HG02610 (cell line): ENCODE results near the gene PEAR1.
"Not testable (repeated sequence)": the region's sequence is repeated elsewhere in the genome, so short reads cannot be mapped to it uniquely, and the experiment has no call there.

ENCODE experiments used
- ATAC-seq: cut with Tn5 transposase; IDR thresholded peaks from one replicate; pipeline ENCODE4 v1.9.1; 2021; ENCODE audit warnings: mild to moderate bottlenecking, moderate library complexity; ENCODE audit not compliant: unreplicated experiment

The PEAR1 gene

DNA sequence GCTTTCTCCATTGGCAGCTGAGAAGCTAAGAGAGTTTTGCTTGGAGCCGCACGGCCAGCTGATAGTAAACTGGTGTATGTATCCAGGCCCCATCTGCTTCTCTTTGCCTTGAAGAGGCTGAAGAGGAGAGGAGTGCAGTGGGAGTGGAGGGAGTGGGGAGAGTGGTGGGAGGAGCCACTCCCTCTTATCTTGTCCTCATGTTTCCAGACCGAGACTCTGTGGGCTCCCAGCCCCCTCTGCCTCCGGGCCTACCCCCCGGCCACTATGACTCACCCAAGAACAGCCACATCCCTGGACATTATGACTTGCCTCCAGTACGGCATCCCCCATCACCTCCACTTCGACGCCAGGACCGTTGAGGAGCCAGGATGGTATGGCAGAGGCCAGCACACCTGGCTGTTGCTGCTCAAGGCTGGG lies 20.9 kb downstream of the PEAR1 start:
- ATAC-seq = no peak

DNA sequence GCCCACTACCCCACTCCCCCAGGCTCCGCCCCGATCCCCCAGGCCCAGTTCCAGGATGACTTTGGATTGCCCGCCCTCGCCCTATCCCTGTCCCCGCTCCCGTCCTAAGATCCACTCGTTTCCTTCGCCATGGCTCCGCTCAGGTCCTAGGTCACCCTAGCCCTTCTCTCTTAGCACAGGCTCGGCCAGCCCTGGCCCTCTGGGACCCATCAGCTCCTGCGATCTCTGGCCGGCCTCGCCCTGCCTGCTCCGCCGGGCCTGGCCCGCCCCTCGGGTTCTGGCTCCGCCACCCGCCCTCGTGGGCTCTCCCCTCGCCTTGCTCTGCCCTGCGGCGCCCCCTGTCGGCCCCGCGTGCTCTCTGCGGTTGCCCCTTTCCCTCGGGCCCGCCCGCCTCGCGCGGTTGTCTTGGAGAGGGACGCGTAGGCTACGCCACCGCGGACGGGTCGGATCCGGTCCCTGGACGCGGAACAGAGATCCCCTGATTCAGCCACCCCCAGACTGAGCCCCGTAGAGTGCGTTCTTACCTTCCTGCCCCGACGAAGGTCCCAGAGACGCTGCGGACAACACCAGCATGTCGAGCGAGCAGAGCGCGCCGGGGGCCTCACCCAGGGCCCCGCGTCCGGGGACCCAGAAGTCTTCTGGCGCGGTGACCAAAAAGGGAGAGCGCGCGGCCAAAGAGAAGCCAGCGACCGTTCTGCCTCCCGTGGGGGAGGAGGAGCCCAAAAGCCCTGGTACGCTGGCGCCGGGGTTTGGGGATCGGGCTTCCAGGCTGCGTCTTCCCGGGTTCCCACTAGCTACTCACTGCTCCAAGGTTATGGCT lies 26.9 kb downstream of the PEAR1 start, which contains the start of gene LRRC71:
Gene LRRC71, plus strand, starts transcription at position 400 of the 820 bp plus-strand sequence. Its CDS starts 172 bp downstream, at position 572.
- no peak for ATAC-seq

DNA sequence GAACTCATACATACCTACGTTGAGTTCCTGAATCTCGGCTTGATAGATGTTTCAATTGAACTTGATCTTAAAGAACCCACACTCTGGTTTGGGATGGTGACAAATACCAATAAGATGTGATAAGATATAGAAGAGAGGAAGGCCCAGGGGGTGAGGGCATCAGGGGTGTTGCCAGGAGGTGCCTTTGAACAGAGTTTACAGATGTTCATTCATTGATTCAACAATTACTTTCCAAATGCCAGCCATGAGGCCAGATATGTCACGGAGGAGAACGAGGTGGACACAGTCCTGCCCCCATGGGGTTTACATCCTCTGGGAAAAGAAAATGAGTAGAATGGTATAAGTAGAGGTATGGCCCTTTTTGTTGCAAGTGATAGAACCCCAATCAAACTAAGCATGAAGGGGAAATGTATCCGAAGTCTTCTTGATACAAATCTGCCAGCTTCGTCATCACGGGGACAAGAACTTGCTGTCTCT lies 27.6 kb downstream of the PEAR1 start:
- no peak for ATAC-seq

DNA sequence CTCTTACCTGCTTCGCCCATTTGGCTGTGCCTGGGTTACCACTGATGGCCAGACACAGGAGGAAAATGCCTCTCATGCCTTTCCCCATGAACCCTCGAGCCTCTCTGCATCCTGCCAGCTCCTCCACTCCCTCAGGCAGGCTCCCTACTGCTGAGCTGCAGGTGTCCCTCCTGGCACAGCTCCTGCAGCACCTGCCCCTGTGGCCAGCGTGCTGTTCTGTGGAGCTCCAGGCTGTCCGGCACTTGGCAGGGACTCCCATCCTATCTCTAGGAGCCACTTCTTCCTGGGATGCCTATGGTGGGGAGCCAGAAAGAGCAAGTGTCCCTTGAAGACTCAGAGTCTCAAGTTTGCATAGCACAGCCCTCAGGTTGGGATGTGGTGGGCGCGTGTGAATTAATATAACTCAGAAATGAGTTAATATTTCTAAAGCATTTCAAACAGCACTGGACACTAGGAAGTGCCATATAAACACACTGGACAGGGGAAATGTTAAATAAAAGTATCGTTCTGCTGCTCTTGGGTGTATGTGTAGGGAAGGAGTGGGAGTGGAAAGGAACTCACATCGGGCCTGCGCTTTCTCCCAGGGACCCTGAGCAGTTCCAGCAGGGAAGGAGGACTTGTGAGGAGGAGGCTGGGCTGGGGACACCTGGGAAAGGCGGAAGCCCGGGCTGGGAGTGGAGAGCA lies 29.6 kb downstream of the PEAR1 start:
- no peak for ATAC-seq

DNA sequence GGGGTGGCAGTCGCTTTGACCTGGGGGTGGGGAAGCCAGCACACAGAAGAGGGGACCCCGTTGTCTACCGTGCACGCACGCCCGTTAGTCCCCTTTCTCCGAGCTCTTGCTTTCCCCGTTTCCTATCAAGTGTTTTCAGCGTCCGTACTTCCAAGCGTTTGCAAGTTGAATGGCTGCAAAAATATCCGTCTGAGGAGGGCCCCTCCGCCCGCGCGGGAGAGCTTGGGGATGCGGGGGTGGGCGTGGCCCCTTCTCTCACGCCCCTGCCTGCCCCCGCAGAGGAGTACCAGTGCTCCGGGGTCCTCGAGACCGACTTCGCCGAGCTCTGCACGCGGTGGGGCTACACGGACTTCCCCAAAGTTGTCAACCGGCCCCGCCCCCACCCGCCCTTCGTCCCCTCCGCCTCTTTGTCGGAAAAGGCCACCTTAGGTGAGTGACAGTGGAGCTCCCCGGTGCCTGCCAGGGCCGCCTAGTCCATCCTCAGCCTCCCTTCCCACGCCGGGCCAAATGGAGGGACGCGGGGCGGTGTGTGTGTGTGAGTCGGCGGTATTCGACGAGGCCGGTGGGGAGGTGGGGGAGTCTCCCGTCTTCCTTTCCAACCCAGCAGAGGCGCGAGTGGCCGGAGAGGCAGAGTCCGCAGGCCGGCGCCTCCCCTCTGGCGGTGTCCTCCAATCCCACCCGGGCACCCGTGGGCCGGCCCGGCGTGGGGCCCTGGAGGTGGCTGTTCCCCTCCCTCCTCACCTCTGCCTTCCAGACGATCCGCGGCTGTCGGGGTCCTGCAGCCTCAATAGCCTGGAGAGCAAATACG lies 30.4 kb downstream of the PEAR1 start:
- no peak for ATAC-seq

DNA sequence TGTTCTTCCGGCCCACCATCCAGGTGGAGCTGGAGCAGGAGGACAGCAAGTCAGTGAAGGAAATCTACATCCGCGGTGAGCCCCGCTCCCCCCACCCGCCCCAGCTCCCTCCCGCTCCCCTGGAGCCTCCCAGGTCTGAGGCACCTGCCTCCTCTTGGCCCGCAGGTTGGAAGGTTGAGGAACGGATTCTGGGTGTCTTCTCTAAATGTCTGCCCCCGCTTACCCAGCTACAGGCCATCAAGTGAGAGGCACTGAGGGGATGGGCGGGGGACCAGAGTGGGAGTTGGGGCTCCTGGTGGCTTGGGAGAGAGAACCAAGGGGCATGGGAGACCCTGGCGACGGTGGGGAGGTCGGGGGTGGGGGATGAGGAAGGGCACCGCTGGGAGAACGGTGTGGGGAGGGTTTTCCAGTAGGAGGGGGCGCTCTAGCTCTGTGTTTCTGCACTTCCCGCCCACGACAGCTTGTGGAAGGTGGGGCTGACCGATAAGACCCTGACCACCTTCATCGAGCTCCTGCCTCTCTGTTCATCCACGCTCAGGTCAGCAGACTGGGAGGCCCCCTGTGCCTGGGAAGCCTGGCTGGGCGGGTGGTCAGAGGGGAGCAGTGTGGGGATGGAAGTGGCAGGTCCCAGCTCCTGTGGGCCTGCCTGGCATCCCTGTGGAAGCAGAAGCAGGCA lies 31.1 kb downstream of the PEAR1 start:
- ATAC-seq = no peak

DNA sequence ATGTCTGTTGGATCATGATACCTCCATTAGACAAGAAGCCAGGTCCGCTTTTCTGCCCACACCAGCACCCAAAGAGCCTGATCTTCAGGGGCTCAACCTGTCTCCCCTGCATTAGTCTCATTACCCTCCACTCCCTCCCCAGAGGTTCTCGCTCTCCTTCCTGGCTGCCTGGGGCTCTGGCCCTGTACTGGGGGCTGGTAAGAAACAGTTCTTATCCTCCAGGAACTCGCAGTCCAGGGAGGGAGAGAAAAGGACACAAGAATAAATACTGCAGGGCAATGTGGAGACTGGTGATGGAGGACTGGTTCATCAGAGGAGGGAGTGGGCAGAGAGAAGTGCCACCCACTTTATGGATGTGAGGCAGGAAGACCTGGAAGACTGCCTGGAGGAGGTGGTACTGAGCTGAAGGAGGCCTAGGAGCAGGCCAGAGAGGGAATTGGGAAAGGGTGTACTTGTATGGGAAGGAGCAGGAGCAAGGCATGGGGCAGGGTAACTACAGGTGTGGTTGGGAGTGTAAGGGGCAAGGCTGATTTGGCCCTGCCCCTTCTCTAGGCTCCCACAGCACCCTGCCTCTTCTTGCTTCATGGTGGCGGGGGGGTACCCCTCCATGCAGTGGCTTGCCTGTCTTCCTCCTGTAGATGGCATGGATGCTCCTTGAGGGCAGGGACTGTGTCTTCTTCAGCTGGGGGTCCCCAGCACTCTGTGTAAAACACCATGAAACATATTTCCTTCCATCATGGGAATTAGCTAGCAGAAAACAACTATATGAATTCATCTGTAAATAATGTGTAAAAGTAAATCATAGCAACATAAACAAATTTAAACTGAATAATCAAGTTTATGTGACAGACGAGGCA lies 31.9 kb downstream of the PEAR1 start:
- no peak for ATAC-seq

DNA sequence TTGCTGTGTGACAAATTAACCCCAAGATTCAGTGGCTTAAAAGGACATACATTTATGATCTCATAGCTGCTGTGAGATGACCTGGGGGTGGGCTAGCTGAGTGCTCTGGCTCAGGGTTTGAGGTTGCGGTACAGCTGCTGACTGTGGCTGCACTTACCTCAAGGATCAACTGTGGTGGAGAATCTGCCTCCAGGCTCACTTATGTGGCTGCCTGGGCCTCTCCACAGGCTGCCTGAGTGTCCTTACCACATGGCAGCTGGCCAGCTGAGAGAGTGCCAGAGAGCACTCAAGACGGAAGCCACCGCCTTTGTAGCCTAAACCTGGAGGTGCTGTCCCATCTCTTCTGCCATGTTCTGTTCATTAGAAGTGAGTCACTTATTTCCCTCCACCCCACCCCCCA lies 32.7 kb downstream of the PEAR1 start:
- ATAC-seq = no peak

DNA sequence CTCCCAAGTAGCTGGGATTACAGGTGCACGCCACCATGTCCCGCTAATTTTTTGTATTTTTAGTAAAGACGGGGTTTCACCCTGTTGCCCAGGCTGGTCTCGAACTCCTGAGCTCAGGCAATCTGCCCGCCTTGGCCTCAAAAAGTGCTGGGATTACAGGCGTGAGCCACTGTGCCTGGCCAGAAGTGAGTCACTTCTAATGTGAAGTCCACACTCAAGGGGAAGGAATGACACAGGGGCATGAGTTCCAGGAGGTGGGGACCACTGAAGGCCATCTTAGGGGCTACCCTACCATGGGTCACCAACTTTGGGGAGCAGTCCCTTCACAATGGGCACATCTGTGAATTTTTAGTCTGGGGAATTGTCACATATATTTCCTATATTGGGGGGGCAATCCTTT lies 33.2 kb downstream of the PEAR1 start:
- not testable (repeated sequence) for ATAC-seq

DNA sequence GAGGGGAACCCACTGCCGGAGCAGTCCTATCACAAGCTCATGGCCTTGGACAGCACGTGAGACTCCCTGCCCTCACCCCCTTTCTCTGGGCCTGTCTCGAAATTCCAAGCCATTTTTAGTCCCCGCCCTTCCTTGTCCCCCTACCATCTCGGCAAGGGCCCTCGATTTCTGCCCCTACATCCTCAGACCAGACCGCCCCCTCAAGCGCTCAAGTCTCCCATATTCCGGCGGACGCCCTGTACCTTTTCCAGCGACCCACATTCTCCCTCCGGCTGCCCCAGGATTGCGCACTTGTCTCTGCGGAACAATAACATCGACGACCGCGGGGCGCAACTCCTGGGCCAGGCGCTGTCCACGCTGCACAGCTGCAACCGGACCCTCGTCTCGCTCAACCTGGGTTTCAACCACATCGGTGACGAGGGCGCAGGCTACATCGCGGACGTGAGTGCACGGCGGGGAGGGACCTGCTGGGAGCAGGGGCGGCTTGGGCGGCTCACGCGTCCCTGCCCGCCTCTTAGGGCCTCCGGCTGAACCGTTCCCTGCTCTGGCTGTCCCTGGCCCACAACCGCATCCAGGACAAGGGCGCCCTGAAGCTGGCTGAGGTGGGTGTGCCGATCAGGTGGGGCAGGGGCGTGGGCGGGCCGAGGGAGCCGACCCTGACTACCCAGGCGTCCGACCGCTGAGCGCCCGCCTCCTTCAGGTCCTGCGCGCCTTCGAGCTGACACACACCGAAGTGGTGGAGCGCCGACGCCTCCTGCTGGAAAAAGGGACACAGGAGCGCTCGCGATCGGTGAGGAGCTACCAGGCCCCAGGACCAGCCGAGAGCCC lies 33.9 kb downstream of the PEAR1 start:
- no peak for ATAC-seq

DNA sequence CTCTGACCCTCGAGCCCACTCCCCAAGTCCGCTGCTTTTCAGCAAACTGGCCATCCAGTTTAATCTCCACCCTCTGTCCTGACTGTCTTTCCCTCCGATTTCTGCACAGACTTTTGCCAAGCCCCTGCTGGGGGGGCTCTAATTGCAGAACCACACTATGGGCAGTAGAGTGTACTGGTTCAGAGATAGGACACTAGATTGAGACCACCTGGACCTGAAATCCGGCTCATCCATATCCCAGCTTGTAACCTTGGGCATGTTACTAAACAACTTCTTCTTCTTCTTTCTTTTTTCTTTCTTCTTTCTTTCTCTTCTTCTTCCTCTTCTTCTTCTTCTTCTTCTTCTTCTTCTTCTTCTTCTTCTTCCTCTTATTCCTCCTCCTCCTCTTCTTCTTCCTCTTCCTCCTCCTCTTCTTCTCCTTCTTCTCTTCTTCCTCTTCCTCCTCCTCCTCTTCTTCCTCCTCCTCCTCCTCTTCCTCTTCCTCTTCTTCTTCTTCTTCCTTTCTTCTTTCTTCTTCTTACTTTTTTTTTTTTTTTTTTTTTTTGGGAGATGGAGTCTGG lies 34.6 kb downstream of the PEAR1 start:
- ATAC-seq = no peak

DNA sequence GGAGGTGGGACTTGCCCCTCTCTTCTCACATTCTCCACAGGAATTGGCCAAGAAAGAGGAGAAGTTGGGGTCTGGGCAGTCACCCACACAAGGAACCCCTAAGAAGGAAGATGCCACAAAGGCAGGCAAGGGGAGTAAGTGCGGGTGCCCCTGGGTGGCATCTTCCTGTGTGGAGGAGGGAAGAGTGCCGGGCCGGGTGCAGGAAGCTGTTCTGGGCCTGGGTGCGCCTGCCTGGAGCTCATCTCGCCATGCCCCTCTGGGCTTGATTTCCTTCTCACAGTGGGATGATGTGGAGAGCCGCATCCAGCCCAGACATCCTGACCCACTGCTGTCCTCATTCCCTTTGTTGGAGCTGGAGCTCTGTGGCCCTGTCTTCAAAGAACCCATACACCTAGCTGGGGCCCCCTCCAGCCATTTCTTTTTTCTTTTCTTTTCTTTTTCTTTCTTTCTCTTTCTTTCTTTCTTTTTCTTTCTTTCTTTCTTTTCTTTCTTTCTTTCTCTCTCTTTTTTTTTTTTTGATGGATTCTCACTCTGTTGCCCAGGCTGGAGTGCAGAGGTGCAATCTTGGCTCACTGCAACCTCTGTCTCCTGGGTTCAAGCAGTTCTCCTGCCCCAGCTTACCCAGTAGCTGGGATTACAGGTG lies 36.2 kb downstream of the PEAR1 start:
- ATAC-seq = no peak

DNA sequence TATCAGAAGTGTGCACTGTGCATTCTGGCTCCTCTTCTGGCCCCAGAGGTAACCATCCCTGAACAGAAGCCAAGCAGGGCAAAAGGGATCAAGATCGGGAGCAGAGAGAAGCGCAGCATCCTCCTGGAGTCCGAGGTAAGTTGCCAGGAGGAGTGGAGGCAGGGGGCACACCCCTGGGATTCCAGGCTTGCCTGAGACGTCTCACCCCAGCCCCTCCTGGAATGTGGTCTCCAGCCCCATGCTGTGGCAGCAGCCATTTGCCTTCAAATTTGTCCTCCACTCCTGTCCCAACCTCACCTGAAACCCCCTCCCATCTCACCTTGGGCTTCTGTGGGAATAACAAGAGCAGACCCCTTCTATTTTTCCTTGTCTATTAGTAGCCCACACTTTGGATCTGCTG lies 37.0 kb downstream of the PEAR1 start:
- ATAC-seq = no peak

DNA sequence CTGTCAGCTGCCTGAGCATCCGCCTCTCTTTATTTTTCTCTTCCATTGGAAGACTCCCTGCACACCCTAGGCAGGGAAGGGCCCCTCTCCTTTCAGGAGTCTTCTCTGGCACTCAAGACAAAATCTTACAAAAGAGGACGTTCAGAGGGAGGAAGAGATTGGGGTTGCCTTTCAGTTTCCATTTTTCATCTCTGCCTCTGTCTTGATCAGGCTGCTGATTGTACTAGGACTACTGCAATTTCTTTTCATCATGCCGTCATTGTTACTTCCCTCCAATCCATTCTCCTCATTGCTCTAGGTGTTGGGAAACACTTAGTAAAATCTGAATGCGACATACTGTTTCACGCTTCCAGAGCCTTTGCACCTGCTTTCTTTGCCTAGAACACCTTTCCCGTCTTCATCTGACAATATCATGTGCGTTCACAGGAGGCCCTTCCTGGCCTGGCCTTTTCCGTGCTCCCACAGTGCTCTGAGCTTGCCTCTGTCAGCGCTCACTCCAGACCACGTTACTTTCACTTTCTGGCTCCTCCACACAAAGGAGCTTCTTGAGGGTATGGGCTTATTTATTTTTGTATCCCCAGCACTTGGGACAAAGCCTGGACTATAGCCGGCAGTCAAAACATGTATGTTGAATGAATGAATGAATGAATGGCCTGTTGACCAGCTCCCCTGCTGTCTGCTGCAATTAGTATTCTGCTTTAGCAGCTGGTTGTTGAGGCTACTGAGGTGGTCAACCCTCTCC lies 37.9 kb downstream of the PEAR1 start:
- ATAC-seq = no peak

DNA sequence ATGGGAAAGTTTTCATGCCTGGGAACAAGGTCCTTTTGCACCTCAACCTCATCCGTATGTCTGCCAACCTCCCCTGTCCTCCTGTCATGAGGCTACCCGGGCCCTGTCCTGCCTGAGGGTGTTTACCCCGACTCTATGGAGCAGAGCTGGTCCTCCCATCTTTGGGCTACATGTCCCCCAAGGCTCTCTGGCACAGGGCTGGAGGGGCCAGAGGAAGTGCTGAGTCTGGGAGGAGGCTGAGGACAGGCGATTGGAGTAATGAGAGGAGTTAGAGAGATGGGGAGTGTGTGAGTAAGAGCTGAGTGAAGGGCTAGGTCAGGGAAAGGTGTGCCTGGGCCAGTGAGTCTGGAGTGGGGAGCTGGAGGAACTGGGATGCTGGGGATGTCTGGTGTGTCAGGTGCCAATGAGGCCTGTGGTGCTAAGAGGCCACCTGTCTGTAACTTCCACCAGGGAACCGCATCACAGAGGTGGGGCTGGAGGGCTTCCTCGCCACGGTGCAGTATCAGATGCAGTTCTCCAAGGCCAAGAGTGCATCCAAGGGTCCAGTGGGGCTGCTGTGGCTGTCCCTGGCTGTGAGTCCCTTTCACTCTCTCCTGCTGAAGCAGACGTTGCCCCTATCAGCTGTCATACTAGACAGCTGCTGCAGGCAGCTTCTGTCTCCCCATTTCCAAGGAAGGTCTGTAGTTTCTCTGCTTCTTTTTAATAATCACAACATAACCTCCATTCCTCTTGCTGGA lies 38.6 kb downstream of the PEAR1 start:
- ATAC-seq = no peak

DNA sequence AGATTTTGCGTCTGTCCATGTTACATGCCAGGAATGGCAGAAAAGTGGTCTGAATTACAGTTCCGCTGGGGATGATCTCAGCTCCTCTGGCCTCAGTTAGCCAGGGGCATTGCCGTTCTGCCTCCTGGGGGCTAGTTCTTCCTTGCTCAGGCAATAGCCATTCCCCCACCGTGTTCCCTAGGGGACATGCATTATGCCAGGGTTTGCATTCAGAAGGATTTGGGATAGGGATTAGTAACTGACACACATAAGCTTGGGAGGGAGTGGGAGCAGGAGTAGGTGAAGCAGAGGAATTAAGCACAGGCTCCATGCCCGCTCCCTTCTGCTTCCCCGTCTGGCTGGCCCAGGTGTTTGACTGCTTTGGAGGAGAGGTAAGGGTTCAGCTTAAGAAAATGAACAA lies 39.6 kb downstream of the PEAR1 start:
- ATAC-seq = no peak
